ENCODE measurements around the gene MYCBP.

The MYCBP gene

DNA sequence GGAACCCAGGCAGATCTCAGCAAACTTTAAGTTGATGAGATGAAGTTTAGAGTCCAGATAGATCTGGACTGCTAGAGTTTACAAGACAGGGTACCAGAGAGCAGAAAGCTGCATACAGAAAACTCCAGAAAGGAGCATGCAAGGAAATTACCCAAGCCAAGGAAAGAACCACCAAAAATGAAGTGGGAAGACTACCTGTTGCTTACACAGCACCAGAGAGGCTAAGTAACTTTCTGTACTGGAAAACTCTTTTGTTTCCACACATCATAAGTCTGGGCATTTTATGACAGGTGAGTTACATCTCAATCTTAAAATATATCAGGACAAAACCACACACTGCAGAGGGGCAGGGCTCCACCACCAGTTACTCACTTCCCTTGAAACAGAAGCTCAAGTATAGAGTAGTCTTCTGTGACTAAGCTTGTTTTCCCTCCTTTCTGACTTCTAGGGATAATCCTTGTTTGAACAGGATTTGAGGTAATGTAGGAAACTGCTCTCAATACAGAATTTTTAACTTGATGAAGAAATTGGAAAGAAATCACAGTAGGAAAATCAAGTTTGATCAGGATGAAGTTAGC is 25.6 kb upstream of the MYCBP start:
- Histone ChIP-seq H3K9me3 (ENCODE audit: control insufficient read depth, insufficient read depth, low read length) (no peaks in the 10 kb centered on the region), H3K27me3 (ENCODE audit: control insufficient read depth, insufficient read depth, low read length) (no peaks in the 10 kb centered on the region), H3K36me3 (ENCODE audit: control insufficient read depth, insufficient read depth, low read length) (no peaks in the 10 kb centered on the region), H3K27ac (ENCODE audit: low read length) (no peak overlapping the region), H3K4me1 (ENCODE audit: control insufficient read depth, insufficient read depth, low read length) (no peaks in the 10 kb centered on the region), H3K4me3 (ENCODE audit: low read length) (no peak overlapping the region)
- DNase-seq (ENCODE audit: low read depth, low spot score) = no peak

DNA sequence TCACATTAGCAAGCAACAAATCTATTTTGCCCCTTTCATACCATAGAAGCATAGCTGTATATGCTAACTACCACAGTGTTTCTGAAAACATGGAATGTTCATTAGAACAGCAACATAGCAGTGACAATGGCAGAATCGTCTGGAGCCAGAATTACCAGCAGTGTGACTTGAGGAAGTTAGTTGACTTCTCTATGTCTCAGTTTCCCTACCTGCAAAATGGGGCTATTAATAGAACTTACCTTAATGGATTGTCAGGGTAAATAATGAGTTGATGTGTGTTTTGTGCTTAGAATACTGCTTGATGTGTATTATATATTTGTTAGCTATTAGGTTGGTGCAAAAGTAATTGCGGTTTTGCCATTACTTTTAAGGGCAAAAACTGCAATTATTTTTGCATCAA is 23.0 kb upstream of the MYCBP start:
- Histone ChIP-seq H3K4me1 (ENCODE audit: control insufficient read depth, insufficient read depth, low read length) (peaks cover 2% of the 10 kb centered on the region; the same call in 1 of the 2 replicates), H3K36me3 (ENCODE audit: control insufficient read depth, insufficient read depth, low read length) (no peaks in the 10 kb centered on the region), H3K27ac (ENCODE audit: low read length) (no peak overlapping the region), H3K4me3 (ENCODE audit: low read length) (no peak overlapping the region), H3K27me3 (ENCODE audit: control insufficient read depth, insufficient read depth, low read length) (no peaks in the 10 kb centered on the region), H3K9me3 (ENCODE audit: control insufficient read depth, insufficient read depth, low read length) (no peaks in the 10 kb centered on the region)
- no peak for DNase-seq (ENCODE audit: low read depth, low spot score)
- no CpG with 5 or more reads among the region's 2 CpGs for WGBS (ENCODE audit: insufficient coverage, insufficient read length)

DNA sequence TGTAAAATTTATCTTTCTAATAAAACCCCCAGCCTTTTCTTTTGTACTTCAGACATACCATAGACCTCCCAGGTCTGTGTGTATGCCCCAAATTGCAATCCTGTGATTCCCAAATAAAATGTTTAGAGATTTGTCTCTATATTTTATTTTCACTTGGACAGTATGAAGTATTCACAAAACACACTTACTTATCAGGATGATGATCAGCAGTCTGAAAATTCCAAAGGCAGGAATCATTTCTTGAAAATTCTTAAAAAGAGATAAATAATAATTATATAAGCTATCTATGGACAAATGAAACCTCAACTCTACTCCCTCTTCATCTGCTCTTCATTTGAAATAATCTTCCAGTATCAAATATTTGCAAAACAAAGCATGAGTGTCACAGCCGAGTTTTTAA is 19.8 kb upstream of the MYCBP start:
- H3K9me3 ChIP-seq (ENCODE audit: control insufficient read depth, insufficient read depth, low read length) = no peaks in the 10 kb centered on the region
- no peak for DNase-seq (ENCODE audit: low read depth, low spot score)
- H3K4me3 ChIP-seq (ENCODE audit: low read length) = no peak overlapping the region
- no CpG with 5 or more reads among the region's 1 CpG for WGBS (ENCODE audit: insufficient coverage, insufficient read length)
- H3K27ac ChIP-seq (ENCODE audit: low read length) = no peak overlapping the region
- H3K4me1 ChIP-seq (ENCODE audit: control insufficient read depth, insufficient read depth, low read length) = peaks cover 2% of the 10 kb centered on the region; the same call in 1 of the 2 replicates
- H3K36me3 ChIP-seq (ENCODE audit: control insufficient read depth, insufficient read depth, low read length) = no peaks in the 10 kb centered on the region
- H3K27me3 ChIP-seq (ENCODE audit: control insufficient read depth, insufficient read depth, low read length) = no peaks in the 10 kb centered on the region

DNA sequence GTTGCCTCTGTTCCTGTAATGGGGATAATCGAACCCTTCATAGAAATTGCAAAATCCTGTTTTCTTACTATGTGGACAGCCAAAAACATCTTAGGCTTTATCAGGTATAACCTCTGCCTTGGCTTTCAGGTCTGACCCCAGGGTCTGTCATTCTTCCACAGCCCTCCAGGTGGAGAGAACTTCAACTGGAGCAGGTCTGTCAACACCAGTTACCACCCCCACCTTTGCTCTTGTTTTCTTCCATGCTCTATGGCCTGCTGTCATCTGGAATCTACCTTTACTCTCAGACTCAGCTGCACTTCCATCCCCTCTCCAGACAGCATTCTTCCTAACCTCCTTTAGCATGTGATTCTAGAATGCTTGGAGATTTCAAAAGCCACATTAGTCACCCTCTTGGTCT is 18.6 kb upstream of the MYCBP start:
- no peak overlapping the region for H3K4me3 ChIP-seq (ENCODE audit: low read length)
- H3K27ac ChIP-seq (ENCODE audit: low read length) = no peak overlapping the region
- H3K9me3 ChIP-seq (ENCODE audit: control insufficient read depth, insufficient read depth, low read length) = no peaks in the 10 kb centered on the region
- no peaks in the 10 kb centered on the region for H3K36me3 ChIP-seq (ENCODE audit: control insufficient read depth, insufficient read depth, low read length)
- WGBS (ENCODE audit: insufficient coverage, insufficient read length) = no CpG with 5 or more reads among the region's 1 CpG
- peak; percentile 27 for DNase-seq (ENCODE audit: low read depth, low spot score)
- no peaks in the 10 kb centered on the region for H3K27me3 ChIP-seq (ENCODE audit: control insufficient read depth, insufficient read depth, low read length)
- peaks cover 2% of the 10 kb centered on the region; the same call in 1 of the 2 replicates for H3K4me1 ChIP-seq (ENCODE audit: control insufficient read depth, insufficient read depth, low read length)

DNA sequence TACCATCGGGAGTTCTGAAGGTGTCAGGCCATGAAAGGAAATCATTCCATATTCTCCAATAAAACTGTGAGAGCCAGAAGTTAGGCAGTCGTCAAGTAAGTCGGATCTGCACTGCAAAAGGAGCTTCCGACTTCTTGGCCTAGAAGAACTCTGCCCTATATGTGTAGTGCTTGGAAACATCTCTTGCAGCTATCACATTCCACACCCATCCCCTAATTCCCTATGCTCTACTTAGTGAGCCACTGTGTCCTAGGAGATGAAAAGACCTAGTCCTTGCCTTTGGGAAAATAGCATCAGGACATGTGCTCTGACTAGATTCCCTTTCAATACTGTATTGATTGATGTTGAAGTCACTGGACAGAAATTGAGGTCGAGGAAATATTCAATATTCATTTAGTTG is 16.4 kb upstream of the MYCBP start:
- no peak for DNase-seq (ENCODE audit: low read depth, low spot score)
- WGBS (ENCODE audit: insufficient coverage, insufficient read length) = no CpG with 5 or more reads among the region's 5 CpGs
- no peaks in the 10 kb centered on the region for H3K27me3 ChIP-seq (ENCODE audit: control insufficient read depth, insufficient read depth, low read length)
- H3K27ac ChIP-seq (ENCODE audit: low read length) = no peak overlapping the region
- peaks cover 2% of the 10 kb centered on the region; the same call in 1 of the 2 replicates for H3K4me1 ChIP-seq (ENCODE audit: control insufficient read depth, insufficient read depth, low read length)
- no peaks in the 10 kb centered on the region for H3K36me3 ChIP-seq (ENCODE audit: control insufficient read depth, insufficient read depth, low read length)
- no peaks in the 10 kb centered on the region for H3K9me3 ChIP-seq (ENCODE audit: control insufficient read depth, insufficient read depth, low read length)
- H3K4me3 ChIP-seq (ENCODE audit: low read length) = no peak overlapping the region

DNA sequence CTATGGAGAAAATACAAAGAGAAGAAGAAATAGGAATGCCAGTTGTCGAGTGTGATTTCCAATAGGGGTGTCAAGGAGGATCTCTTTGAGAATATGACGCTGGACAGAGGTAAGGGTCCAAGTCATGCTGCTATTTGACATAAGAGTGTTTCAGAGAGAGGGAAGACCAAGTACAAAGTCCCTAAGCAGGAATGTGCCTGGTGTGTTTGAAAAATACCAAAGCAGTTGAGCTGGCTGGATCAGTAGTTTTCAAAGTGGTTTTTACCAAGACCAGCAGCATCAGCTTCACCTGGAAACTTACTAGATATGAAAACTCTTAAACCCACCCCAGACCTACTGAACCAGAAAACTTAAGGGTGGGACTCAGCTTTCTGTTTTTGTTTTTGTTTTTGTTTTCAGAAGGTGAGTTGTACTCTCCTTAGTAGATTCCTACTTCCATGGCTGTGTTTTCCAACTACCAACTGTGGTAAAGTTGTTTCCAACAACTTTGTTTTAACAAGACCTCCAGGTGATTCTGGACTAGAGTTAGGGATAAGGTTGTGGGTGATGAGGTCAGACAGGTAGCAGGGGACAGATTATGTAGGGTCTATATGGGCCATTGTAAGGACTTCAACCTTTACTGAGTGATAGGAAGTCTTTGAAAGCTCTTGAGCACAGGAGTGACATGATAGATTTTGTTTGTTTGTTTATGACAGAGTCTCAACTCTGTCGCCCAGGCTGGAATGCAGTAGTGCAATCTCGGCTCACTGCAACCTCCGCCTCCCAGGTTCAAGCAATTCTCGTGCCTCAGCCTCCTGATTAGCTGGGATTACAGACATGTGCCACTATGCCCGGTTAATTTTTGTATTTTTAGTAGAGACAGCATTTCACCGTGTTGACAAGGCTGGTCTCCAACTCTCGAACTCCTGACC is 15.5 kb upstream of the MYCBP start:
- H3K36me3 ChIP-seq (ENCODE audit: control insufficient read depth, insufficient read depth, low read length) = no peaks in the 10 kb centered on the region
- H3K4me1 ChIP-seq (ENCODE audit: control insufficient read depth, insufficient read depth, low read length) = peaks cover 2% of the 10 kb centered on the region; the same call in 1 of the 2 replicates
- H3K9me3 ChIP-seq (ENCODE audit: control insufficient read depth, insufficient read depth, low read length) = no peaks in the 10 kb centered on the region
- no peaks in the 10 kb centered on the region for H3K27me3 ChIP-seq (ENCODE audit: control insufficient read depth, insufficient read depth, low read length)
- DNase-seq (ENCODE audit: low read depth, low spot score) = no peak
- no peak overlapping the region for H3K4me3 ChIP-seq (ENCODE audit: low read length)
- WGBS (ENCODE audit: insufficient coverage, insufficient read length) = no CpG with 5 or more reads among the region's 9 CpGs
- H3K27ac ChIP-seq (ENCODE audit: low read length) = no peak overlapping the region

DNA sequence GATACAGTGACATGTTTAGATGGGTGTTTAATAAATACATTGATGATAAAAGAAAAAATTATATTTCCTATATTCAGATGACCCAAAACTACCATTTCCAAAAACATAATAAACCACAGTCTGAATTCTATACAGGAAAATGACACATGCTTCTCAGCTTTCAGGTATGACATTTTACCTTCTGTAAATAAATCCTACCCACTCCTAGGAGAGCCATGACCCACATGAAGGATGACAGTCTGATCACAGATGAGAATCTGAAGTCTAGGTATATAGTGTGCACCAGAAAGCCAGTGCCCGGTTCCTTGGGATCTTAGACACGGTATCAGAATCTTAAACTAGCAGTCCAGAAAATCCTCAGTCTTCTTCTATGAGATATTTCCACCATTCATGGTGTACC is 11.9 kb upstream of the MYCBP start:
- DNase-seq (ENCODE audit: low read depth, low spot score) = no peak
- Histone ChIP-seq H3K27ac (ENCODE audit: low read length) (no peak overlapping the region), H3K27me3 (ENCODE audit: control insufficient read depth, insufficient read depth, low read length) (no peaks in the 10 kb centered on the region), H3K4me1 (ENCODE audit: control insufficient read depth, insufficient read depth, low read length) (no peaks in the 10 kb centered on the region), H3K4me3 (ENCODE audit: low read length) (no peak overlapping the region), H3K36me3 (ENCODE audit: control insufficient read depth, insufficient read depth, low read length) (no peaks in the 10 kb centered on the region), H3K9me3 (ENCODE audit: control insufficient read depth, insufficient read depth, low read length) (no peaks in the 10 kb centered on the region)
- no CpG with 5 or more reads among the region's 2 CpGs for WGBS (ENCODE audit: insufficient coverage, insufficient read length)

DNA sequence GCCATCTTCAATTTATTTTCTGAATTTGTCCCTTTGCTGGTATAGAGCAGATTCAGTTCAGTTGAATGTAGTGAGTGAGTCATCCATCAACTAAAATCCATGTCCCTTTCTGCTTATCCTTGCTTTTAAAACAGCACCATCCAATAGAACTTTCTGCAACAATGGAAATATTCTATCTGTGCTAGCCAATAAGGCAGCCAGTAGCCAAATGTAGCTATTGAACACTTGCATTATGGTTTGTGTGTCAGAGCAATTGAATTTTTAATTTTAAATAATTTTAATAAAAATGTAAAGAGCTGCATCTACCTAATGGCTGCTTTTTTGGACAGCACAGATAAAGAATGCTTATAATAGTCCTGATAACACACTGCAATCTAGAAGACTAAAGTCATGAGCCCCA is 8.3 kb upstream of the MYCBP start, which contains the start of gene GJA9:
Gene GJA9, minus strand, starts transcription at position 101 of the 400 bp plus-strand sequence. CDS start 5,489 bp downstream, outside the sequence.
- Histone ChIP-seq H3K27ac (ENCODE audit: low read length) (no peak within 1 kb of the TSS), H3K27me3 (ENCODE audit: control insufficient read depth, insufficient read depth, low read length) (no peaks in the 10 kb centered on the region), H3K36me3 (ENCODE audit: control insufficient read depth, insufficient read depth, low read length) (no peaks in the 10 kb centered on the region), H3K4me3 (ENCODE audit: low read length) (no peak within 1 kb of the TSS), H3K9me3 (ENCODE audit: control insufficient read depth, insufficient read depth, low read length) (no peaks in the 10 kb centered on the region), H3K4me1 (ENCODE audit: control insufficient read depth, insufficient read depth, low read length) (no peaks in the 10 kb centered on the region)
- DNase-seq (ENCODE audit: low read depth, low spot score) = no peak

DNA sequence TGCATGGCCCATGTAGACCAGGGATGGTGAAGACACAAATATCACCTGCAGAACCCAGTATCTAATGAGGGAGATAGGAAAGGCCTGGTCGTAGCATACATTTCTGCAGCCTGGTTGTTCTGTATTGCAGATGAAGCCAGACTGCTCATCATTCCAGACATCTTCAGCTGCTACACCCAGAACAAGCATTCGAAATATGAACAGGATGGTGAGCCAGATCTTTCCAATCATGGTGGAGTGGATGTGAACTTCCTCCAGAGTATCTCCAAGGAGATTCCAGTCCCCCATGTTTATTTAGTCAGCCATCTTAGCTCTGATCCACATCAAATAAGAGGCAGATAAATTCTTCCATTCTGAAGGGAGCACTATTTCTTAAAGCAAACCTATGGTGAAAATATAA is 2.7 kb upstream of the MYCBP start:
- H3K27ac ChIP-seq (ENCODE audit: low read length) = no peak overlapping the region
- H3K4me3 ChIP-seq (ENCODE audit: low read length) = no peak overlapping the region
- no peaks in the 10 kb centered on the region for H3K4me1 ChIP-seq (ENCODE audit: control insufficient read depth, insufficient read depth, low read length)
- WGBS (ENCODE audit: insufficient coverage, insufficient read length) = no CpG with 5 or more reads among the region's 2 CpGs
- no peak for DNase-seq (ENCODE audit: low read depth, low spot score)
- H3K9me3 ChIP-seq (ENCODE audit: control insufficient read depth, insufficient read depth, low read length) = no peaks in the 10 kb centered on the region
- no peaks in the 10 kb centered on the region for H3K27me3 ChIP-seq (ENCODE audit: control insufficient read depth, insufficient read depth, low read length)
- no peaks in the 10 kb centered on the region for H3K36me3 ChIP-seq (ENCODE audit: control insufficient read depth, insufficient read depth, low read length)

DNA sequence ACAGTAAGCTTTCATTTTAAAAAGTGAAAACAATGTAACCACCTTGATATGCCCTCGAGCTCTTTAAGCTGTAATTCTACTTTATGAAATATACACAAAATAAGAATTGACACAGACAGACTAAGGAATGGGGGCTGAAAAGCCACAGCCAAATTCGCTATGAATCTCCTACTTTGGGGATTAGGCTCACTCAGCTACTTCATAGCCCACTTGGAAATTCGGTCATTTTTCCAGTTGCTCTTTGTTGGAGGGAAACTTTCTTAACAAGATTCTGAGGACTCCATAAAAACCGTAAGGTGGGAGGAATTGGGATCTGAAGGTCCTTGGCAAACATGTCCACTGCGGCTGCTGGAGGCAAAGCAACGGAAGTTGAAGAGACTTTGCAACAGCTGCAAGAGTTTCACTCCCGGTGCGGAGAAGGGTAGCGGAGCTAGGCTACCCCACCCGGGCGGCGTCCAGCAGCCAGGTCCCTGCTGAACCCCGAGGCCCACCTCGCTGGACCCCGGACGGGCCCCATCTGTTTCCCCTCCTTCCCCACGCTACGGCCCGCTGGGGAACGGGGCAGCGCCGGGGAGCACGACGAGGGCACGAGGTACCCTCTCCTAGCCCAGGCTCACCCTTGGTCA is 634 bp downstream of the MYCBP start:
- Histone ChIP-seq H3K27ac (ENCODE audit: low read length) (no peak overlapping the region), H3K4me3 (ENCODE audit: low read length) (peak overlapping the region; percentile 71), H3K27me3 (ENCODE audit: control insufficient read depth, insufficient read depth, low read length) (no peaks in the 10 kb centered on the region), H3K9me3 (ENCODE audit: control insufficient read depth, insufficient read depth, low read length) (no peaks in the 10 kb centered on the region), H3K4me1 (ENCODE audit: control insufficient read depth, insufficient read depth, low read length) (no peaks in the 10 kb centered on the region), H3K36me3 (ENCODE audit: control insufficient read depth, insufficient read depth, low read length) (no peaks in the 10 kb centered on the region)
- WGBS (ENCODE audit: insufficient coverage, insufficient read length) = no CpG with 5 or more reads among the region's 25 CpGs
- no peak for DNase-seq (ENCODE audit: low read depth, low spot score)
